PC-9 (cell line): ENCODE measurements around the gene SERP2. TPM values are rescaled to one million over a fixed set of nuclear protein-coding genes. Genes with fewer than 3 reads are reported as not detected.

Experiments
- BruUV-seq: library from RNA; stranded (reverse); fragments of 400-500 nt; replicated peaks from 2 replicates; lab custom pipeline; 2021; lab: Mats Ljungman, UMichigan
- CTCF ChIA-PET: fragments of 300-600 bp; sonication (Branson Sonifier 250); formaldehyde crosslinking; loops from one replicate; lab custom pipeline; 2022; ENCODE audit warnings: antibody characterized with exemption; lab: Charles Lee
- POLR2A ChIA-PET: fragments of 300-600 bp; sonication (Branson Sonifier 250); formaldehyde crosslinking; loops from one replicate; lab custom pipeline; 2022; ENCODE audit warnings: antibody characterized with exemption; ENCODE audit not compliant: unreplicated experiment; lab: Charles Lee
- DNase-seq, 2 experiments: peaks; one replicate each; pipeline versions ENCODE4 v3.0.0 to v3.0.0-alpha.2; 2015 to 2022; ENCODE audit warnings: mixed read lengths in 1 of 2
- H2AFZ ChIP-seq: fragments of 200-600 bp; sonication (generic); 2 replicates; pipeline ENCODE4 v1.8.1; 2017; ENCODE audit warnings: antibody characterized with exemption
- H3F3A ChIP-seq: fragments of 200-600 bp; sonication (generic); 2 replicates; pipeline ENCODE4 v1.8.1; 2017; ENCODE audit warnings: antibody characterized with exemption, mild to moderate bottlenecking, low read depth; ENCODE audit not compliant: insufficient read depth
- H3K27ac ChIP-seq: fragments of 200-600 bp; sonication (generic); 2 replicates; pipeline ENCODE4 v1.6.1; 2016; ENCODE audit warnings: mixed run types
- H3K27me3 ChIP-seq: fragments of 200-600 bp; sonication (generic); 2 replicates; pipeline ENCODE4 v1.6.1; 2016; ENCODE audit warnings: low read depth, mixed run types; ENCODE audit not compliant: insufficient read depth
- H3K36me3 ChIP-seq: fragments of 200-600 bp; sonication (generic); 2 replicates; pipeline ENCODE4 v1.6.1; 2016; ENCODE audit warnings: low read depth, mixed run types
- H3K4me1 ChIP-seq: fragments of 200-600 bp; sonication (generic); replicated peaks from 2 replicates; pipeline ENCODE4 v1.6.1; 2016; ENCODE audit warnings: mixed run types; ENCODE audit not compliant: insufficient read depth
- H3K4me2 ChIP-seq: fragments of 200-600 bp; sonication (generic); 2 replicates; pipeline ENCODE4 v1.6.1; 2017; ENCODE audit warnings: mixed run types
- H3K4me3 ChIP-seq: fragments of 200-600 bp; sonication (generic); 2 replicates; pipeline ENCODE4 v1.6.1; 2016; ENCODE audit warnings: mixed run types
- H3K79me2 ChIP-seq: fragments of 200-600 bp; sonication (generic); 2 replicates; pipeline ENCODE4 v1.6.1; 2017; ENCODE audit warnings: low read depth, mixed run types
- H3K9me2 ChIP-seq: fragments of 200-600 bp; sonication (generic); 2 replicates; pipeline ENCODE4 v1.8.1; 2017; ENCODE audit warnings: mild to moderate bottlenecking; ENCODE audit not compliant: insufficient read depth
- H3K9me3 ChIP-seq: fragments of 200-600 bp; sonication (generic); 2 replicates; pipeline ENCODE4 v1.8.1; 2016; ENCODE audit warnings: low read depth; ENCODE audit not compliant: insufficient read depth
- H4K20me1 ChIP-seq: fragments of 200-600 bp; sonication (generic); 2 replicates; pipeline ENCODE4 v1.8.1; 2017; ENCODE audit not compliant: insufficient read depth
- CTCF ChIP-seq: fragments of 200-600 bp; sonication (generic); conservative IDR thresholded peaks from 2 replicates; pipeline ENCODE4 v1.6.1; 2017; ENCODE audit warnings: mixed run types, antibody characterized with exemption, mild to moderate bottlenecking, moderate library complexity
- EZH2 ChIP-seq: fragments of 200-600 bp; sonication (generic); IDR thresholded peaks from 2 replicates; pipeline ENCODE4 v1.8.0; 2017; ENCODE audit warnings: antibody characterized with exemption, low read depth
- intact Hi-C: fragments of 100-400 bp; cut with micrococcal nuclease; formaldehyde crosslinking; loops from one replicate; pipeline ENCODE4 v1.10.0; 2022; ENCODE audit not compliant: unreplicated experiment
- total RNA-seq: library from RNA; stranded (reverse); gene quantifications from 2 replicates; pipeline ENCODE4 v1.2.3, GENCODE V29; 2021

Gene SERP2
- total RNA-seq, 1 experiment from 2014 or later, result 0.70 TPM

- no peaks in the 10 kb centered on the region for H3K36me3 ChIP-seq
- H3K4me1 ChIP-seq, result no peaks in the 10 kb centered on the region
- no peaks in the 10 kb centered on the region for H3K79me2 ChIP-seq
- no peak overlapping the region for H3K27ac ChIP-seq
- TF ChIP-seq EZH2 (no peak), CTCF (no peak)
- BruUV-seq, result no TSS peak
- H3F3A ChIP-seq, result no peaks in the 10 kb centered on the region
- no peak overlapping the region for H3K4me3 ChIP-seq
- H4K20me1 ChIP-seq, result no peaks in the 10 kb centered on the region
- H3K27me3 ChIP-seq, result no peaks in the 10 kb centered on the region
- no peak overlapping the region for H2AFZ ChIP-seq
- CTCF ChIA-PET, result interaction anchor here (0.6 kb wide), 1 partner anchor 39 kb away, joined by 16 read pairs; no protein-coding TSS in a partner anchor
- no peak for DNase-seq
- no peaks in the 10 kb centered on the region for H3K9me3 ChIP-seq
- POLR2A ChIA-PET, result no interaction called here
- intact Hi-C loops, result no loop called here
- no peaks in the 10 kb centered on the region for H3K9me2 ChIP-seq
- no peak overlapping the region for H3K4me2 ChIP-seq
These were observed 21.0 kb downstream of the SERP2 start for GRCh38 chr13:44394658-44395057.

- Histone ChIP-seq H3F3A (no peaks in the 10 kb centered on the region), H4K20me1 (no peaks in the 10 kb centered on the region), H3K9me2 (no peaks in the 10 kb centered on the region), H3K36me3 (no peaks in the 10 kb centered on the region), H3K9me3 (no peaks in the 10 kb centered on the region), H3K4me1 (no peaks in the 10 kb centered on the region), H3K27ac (no peak overlapping the region), H3K4me3 (no peak overlapping the region), H2AFZ (no peak overlapping the region), H3K27me3 (no peaks in the 10 kb centered on the region), H3K79me2 (no peaks in the 10 kb centered on the region), H3K4me2 (no peak overlapping the region)
- BruUV-seq, result no TSS peak
- DNase-seq, result no peak
- intact Hi-C loops, result no loop called here
- TF ChIP-seq CTCF, result no peak
- no peak for TF ChIP-seq EZH2
- POLR2A ChIA-PET, result no interaction called here
- CTCF ChIA-PET, result no interaction called here
These were observed 22.5 kb downstream of the SERP2 start for GRCh38 chr13:44395976-44396694.

GRCh38 chr13:44396701-44397580 lies 23.3 kb downstream of the SERP2 start:
- Histone ChIP-seq H3K9me3 (no peaks in the 10 kb centered on the region), H4K20me1 (no peaks in the 10 kb centered on the region), H3K27me3 (no peaks in the 10 kb centered on the region), H3K4me2 (no peak overlapping the region), H3K36me3 (no peaks in the 10 kb centered on the region), H3K4me1 (no peaks in the 10 kb centered on the region), H3K79me2 (no peaks in the 10 kb centered on the region), H3F3A (0 out of 2 replicates have a peak, but pooled peaks cover 2% of the 10 kb centered on the region), H3K27ac (no peak overlapping the region), H3K9me2 (no peaks in the 10 kb centered on the region), H3K4me3 (no peak overlapping the region), H2AFZ (no peak overlapping the region)
- TF ChIP-seq CTCF (no peak), EZH2 (no peak)
- POLR2A ChIA-PET, result no interaction called here
- CTCF ChIA-PET, result no interaction called here
- BruUV-seq, result no TSS peak
- no peak for DNase-seq
- intact Hi-C loops, result no loop called here
